GM21528 (cell line): Measurements from ENCODE around the gene ZNF189.

Experiments used
- ATAC-seq: cut with Tn5 transposase; IDR thresholded peaks from one replicate; pipeline ENCODE4 v1.9.1; 2021; ENCODE audit warnings: mild to moderate bottlenecking, moderate library complexity; ENCODE audit not compliant: unreplicated experiment, low FRiP score

ZNF189 gene

DNA sequence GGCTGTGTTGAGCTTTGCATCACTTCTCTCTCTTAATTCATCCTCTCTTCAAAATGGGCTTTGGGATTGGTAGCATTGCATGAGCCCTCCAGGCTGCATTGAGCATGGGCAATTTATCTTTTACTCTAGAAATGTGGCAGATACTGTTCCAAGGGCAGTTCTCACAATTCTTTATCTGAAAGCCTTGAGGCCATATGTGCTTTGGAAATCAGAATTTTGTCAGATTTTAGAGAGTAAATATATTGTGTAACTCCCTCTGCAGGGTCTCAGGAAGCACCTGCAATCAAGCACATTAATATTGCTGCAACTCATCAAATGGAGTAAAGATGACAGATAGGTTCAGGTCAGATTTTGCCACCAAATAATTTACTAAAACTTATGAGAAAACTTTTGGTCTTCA, 19.3 kb downstream of the ZNF189 start:
- no peak for ATAC-seq

DNA sequence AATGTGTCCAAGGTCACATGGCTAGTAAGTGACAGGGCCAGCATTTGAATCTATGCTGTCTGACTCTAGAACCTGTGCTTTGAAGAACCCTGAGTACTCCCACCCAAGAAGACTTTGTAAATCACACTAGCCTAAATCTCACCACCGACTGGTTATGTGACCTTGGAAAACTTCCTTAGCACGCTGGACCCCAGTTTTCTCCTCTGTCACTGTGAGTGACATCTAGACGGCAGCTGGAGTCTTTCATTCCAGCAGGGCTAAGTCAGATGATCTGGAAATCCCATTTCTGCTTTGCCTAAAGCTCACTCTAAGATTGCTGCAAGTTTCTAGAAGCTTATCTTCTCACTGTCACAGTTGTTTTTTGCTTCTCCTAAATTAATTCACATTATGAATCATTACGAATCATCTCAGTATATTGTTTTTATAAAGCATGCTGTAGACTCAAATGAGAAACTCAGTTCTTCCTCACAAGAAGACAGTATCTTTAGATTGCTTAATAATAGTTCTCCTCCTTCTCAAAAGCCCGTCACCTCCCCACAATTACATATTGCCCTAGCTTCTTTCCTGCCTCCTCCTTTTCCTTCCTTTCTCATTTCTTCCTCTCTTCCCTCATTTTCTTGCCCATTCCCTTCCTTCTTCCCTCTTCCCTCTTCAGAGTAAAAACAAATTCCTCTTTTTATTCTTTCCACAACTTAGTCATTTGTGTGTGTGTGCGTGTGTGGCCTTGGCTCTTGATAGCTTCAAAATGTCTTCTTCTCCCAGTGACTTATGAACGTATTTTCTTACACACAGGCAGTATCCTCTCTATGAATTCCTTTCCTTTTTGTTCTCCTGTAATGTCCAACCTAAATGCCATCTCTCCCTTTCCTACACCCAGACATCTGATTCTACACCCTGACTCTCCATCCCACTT, 20.1 kb downstream of the ZNF189 start:
- no peak for ATAC-seq

- no peak for ATAC-seq
Observed at GRCh38 chr9:101419863-101420262, 21.2 kb downstream of the ZNF189 start.

DNA sequence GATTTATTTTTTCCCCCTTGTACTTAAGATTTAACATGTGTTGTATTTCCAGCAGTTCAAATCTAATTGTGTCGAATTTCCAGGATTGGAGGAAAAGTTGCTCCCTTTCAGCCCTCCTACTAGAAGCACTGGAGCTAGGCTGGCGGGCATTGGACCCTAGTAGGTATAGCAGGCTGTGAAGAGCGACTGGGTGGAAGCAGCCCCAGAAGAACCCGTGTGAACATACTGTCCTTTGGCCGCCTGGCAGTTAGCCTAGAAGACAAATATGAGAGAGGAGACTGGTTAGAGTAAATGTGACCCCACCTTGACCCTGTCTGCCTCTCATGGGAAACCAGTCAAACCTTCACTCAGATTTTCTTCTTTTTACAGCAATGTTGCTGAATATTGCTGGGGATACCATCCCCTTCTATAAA, 23.0 kb downstream of the ZNF189 start:
- ATAC-seq, result no peak

DNA sequence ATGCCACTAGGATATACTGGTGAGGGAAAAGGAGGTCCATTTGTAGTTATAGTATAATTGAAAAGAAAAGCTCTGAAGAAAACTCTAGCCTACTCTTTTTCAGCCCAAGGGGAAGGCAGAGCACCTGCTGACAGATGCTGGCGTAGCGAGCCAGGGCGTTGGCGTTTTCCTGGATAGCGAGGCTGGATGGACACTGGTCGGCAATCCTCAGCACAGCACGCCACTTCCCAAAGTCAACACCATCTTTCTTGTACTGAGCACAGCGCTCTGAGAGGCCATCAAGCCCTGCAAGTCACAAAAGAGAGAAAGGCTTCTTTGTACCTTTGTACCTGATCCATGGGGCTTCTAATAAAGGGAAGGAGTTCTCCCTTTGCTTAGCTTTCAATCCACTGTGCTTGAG, 28.7 kb downstream of the ZNF189 start:
- ATAC-seq, result no peak

GRCh38 chr9:101427957-101428655, 29.5 kb downstream of the ZNF189 start:
- no peak for ATAC-seq

DNA sequence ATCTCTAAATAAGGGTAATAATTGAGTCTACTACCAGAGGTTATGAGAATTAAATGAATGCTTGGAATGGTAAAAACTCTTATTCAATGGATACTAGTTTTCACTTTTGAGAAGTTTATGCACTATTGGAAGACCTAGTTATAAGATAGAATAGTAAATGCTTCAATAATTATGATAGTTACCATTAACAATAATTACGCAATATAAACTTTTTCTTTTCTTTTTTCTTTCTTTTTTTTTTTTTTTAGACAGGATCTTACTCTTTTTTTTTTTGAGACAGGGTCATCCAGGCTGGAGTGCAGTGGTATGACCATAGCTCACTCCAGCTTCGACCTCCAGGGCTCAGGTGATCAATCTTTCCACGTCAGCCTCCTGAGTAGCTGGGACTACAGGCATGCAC, 30.3 kb downstream of the ZNF189 start:
- ATAC-seq, result no peak

DNA sequence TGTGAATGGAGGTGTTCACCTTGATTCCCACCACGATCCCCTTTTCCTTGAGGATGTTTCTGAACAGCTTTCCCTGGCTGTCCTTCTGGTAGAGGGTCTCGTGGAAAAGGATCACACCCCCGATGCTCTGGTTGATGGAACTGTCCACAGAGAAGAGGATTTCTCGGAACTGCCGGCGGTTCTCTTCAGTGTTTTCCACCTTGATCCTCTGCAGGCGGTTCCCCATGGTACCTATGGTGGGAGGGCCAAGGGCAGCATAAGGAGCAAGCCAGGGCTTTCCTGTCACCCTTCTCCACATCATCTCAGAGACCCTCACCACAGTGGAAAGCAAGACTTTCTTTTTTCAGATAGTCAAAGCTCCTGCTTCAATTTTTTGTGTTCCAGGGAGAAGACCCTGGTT, 31.1 kb downstream of the ZNF189 start:
- no peak for ATAC-seq

GRCh38 chr9:101432171-101432570, 33.5 kb downstream of the ZNF189 start:
- no peak for ATAC-seq

GRCh38 chr9:101432740-101433139, 34.1 kb downstream of the ZNF189 start:
- ATAC-seq, result no peak

GRCh38 chr9:101433229-101433628, 34.6 kb downstream of the ZNF189 start:
- ATAC-seq, result no peak

DNA sequence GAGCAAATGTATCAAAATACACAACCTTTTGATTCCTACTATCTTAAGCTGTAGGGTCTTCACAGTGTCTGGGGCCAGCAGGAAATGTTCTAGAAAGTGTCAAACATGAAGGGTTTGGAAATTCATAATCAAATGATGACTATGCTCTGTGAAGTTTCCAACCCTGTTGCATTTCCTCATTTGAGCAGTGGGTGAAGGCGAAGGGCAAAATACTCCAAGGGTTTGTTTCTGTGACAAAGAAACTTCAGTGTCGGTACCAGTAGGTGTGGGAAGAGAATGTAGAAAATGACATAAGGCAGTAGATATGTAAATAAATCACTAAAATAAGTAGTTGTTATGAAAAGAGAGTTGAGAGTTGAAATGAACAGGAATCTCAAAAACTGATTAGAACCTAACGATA, 36.3 kb downstream of the ZNF189 start:
- ATAC-seq, result no peak

- no peak for ATAC-seq
Observed at GRCh38 chr9:101435601-101436079, 37.0 kb downstream of the ZNF189 start, which contains the start of gene ALDOB. ALDOB (minus strand) TSS chr9:101435774; CDS start chr9:101430887, 4,887 bp downstream.

- no peak for ATAC-seq
Observed at GRCh38 chr9:101437806-101438232, 39.2 kb downstream of the ZNF189 start.

DNA sequence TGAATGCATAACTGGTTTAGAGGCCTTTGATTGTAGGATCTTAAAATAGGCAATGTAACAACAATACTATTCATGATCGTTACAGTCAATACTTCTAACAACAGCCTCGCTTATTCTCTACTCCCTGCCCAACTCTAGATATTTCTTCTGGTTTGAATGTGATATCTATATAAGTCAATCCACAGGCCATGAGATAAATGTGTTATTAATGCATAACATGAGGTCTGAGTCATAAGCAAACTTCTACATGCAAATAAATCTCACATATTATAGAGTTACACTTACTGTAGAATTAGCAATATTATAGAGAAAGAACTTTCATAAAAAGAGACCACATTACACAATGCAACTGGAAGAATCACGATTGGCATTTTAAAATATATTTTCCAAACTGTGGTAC, 39.9 kb downstream of the ZNF189 start:
- no peak for ATAC-seq

DNA sequence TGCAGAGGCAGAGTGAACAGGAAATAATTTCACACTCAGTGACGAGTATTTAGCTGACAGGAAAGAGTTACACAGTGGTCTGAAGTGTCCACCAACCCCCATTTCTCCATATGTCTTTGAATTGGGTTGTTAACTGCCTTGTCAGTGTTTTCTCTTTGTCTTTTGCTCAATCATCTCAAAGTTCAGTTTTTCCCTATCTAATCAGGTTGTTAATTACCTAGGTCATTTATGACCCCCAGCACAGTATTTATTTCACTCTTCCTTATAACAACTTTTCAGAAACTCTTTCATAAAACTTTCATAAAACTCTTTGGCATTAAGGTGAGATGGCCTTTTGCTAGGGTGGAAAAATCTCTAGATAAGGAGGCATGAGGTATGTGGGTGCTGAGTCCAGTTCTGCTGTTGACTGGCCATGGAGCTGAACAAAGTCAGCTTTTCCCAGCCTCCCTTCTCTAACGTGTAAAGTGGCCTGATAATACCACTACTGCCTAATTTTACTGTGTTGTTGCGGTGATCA, 42.1 kb downstream of the ZNF189 start:
- ATAC-seq, result no peak

- no peak for ATAC-seq
Observed at GRCh38 chr9:101442318-101442717, 43.7 kb downstream of the ZNF189 start.

DNA sequence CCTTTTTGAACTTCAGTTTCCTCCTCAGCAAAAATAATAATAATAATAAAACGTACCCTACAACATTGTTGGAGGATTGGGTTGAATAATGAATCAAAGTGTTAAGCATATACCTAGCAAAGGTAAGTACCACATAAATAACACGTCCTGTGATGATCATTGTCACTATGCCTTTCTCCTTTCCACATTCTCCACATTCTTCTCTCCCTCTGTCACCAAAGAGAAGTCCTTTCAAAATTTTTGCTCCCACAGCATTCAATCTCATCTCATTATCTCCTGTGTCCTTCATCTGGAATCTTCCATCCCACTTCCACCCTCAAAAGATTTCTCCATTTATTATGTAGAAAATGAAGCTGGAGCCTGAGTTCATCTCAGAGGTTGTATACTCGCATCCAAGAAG, 44.1 kb downstream of the ZNF189 start:
- ATAC-seq, result no peak

GRCh38 chr9:101443364-101443771, 44.7 kb downstream of the ZNF189 start:
- no peak for ATAC-seq

DNA sequence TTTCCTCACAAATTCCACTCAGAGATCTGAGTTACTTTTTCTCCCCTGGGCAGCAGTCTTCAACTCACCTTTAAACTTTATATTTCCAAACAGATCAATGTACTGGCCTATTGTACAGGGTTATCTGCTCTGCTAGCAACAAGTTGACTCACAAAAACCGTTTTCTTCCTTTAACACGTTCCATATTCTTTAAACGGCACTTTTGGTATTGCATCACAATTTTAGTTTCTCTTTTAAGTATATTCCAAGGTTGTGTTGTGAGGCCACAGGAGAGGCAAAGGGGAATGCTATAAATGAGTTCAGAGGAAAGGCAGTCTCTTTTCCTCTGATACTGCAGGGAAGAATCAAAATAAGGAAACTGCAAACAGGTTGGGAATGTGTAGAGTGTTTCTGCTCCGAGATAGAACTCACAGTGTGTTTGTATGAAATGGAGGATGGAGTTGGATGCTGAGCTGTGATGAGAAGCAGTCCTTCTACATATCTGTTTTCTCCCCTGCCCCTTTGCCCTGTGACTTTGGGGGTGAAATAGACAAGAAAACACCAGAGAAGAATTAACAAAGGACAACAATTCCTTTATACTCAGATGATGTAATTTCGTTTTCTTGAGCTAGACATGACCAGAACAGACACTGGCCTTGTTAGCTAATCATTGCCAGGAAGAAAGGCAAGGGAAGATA, 46.8 kb downstream of the ZNF189 start:
- no peak for ATAC-seq

DNA sequence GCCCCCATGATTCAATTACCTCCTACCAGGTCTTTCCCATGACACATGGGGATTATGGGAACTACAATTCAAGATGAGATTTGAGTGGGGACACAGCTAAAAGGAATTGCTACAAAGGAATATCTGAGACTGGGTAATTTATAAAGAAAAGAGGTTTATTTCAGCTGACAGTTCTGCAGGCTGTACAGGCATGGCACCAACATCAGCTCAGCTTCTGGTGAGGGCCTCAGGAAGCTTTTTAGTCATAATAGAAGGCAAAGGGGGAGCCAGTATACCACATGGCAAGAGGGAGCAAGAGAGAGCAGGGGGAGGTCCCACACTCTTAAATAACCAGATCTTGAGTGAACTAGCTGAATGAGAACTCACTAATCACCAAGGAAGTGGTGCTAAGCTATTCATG, 48.1 kb downstream of the ZNF189 start:
- no peak for ATAC-seq
